Dendritic cell treated with granulocyte-macrophage colony-stimulating factor and Interleukin-4, amounts not matched to agents 40 ng/mL and 50 ng/mL, for 4 days (primary cell): ENCODE measurements around the gene ADAMTS14.
A peak's percentile ranks its signal among the peaks of the same experiment; 100 is the strongest.
"Not testable (repeated sequence)": the region's sequence is repeated elsewhere in the genome, so short reads cannot be mapped to it uniquely, and the experiment has no call there.

Experiments used
- H3K27ac Mint-ChIP-seq: one replicate; pipeline ENCODE4 v1.8.0; 2022; ENCODE audit warnings: mild to moderate bottlenecking, mixed read lengths
- H3K27me3 Mint-ChIP-seq: one replicate; pipeline ENCODE4 v1.8.0; 2022; ENCODE audit warnings: mild to moderate bottlenecking, mixed read lengths
- H3K36me3 Mint-ChIP-seq: one replicate; pipeline ENCODE4 v1.8.0; 2022; ENCODE audit warnings: low read depth, mixed read lengths
- H3K4me1 Mint-ChIP-seq: one replicate; pipeline ENCODE4 v1.8.0; 2022; ENCODE audit warnings: low read depth, mixed read lengths
- H3K4me3 Mint-ChIP-seq: one replicate; pipeline ENCODE4 v1.8.0; 2022; ENCODE audit warnings: mild to moderate bottlenecking, moderate library complexity, mixed read lengths
- H3K9me3 Mint-ChIP-seq: one replicate; pipeline ENCODE4 v1.8.0; 2022; ENCODE audit warnings: mixed read lengths
- intact Hi-C: fragments of 100-400 bp; cut with micrococcal nuclease; formaldehyde crosslinking; loops from one replicate; pipeline ENCODE4 v1.15.0; 2022

Gene ADAMTS14

DNA sequence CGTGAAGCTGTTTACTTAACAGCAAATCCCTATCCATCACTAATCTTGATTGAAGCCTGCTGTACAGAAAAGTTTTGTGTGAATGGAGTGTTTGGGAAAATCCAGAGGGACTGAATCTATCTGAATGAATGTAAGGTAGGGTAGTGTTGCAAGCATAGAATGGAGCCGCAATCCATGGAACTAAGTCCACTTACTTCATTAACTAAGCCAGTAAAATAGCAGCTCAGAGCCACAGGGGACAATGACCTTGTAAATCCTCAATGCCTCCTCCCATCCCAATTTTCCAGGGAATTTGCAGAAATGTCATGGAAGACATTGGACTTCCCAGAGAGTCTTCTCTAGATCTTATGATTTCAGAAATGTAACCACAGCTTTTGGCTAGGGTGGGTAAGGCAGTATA, 97.7 kb downstream of the ADAMTS14 start:
- H3K27me3 Mint-ChIP-seq, result peaks cover 13% of the 10 kb centered on the region
- H3K27ac Mint-ChIP-seq, result no peak overlapping the region
- H3K4me1 Mint-ChIP-seq, result peaks cover 8% of the 10 kb centered on the region
- H3K36me3 Mint-ChIP-seq, result peaks cover 5% of the 10 kb centered on the region
- H3K9me3 Mint-ChIP-seq, result peaks cover 20% of the 10 kb centered on the region
- intact Hi-C loops, result no loop called here
- H3K4me3 Mint-ChIP-seq, result no peak overlapping the region

GRCh38 chr10:70770516-70770915, 98.2 kb downstream of the ADAMTS14 start:
- intact Hi-C loops, H3K27ac Mint-ChIP-seq, H3K4me3 Mint-ChIP-seq, H3K36me3 Mint-ChIP-seq, H3K4me1 Mint-ChIP-seq: not testable (repeated sequence)
- Mint-ChIP-seq H3K27me3 (peaks cover 14% of the 10 kb centered on the region), H3K9me3 (peaks cover 18% of the 10 kb centered on the region)

GRCh38 chr10:70771311-70772194, 99.2 kb downstream of the ADAMTS14 start:
- peaks cover 8% of the 10 kb centered on the region for H3K9me3 Mint-ChIP-seq

DNA sequence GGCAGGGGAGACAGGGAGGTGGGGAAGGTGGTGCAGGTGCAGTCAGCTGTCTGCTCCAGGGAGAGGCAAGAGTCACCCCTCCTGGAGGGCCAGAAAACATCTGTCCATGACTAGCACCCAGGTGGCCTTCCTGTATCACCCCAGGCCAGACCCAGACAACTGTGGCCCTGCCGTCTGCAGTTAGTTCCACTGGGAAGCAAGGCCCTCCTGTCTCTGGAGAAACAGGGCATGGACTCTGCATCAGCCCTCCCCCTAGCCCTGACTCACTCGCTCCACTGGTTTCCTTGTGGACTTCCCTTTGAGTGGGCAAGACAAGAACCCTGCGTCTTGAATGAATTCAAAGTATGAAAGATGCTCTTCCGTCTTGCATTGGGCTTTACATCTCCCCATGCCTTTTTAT, 100.3 kb downstream of the ADAMTS14 start:
- H3K4me1 Mint-ChIP-seq, result peaks cover 8% of the 10 kb centered on the region
- H3K4me3 Mint-ChIP-seq, result no peak overlapping the region
- H3K9me3 Mint-ChIP-seq, result no peaks in the 10 kb centered on the region
- no peak overlapping the region for H3K27ac Mint-ChIP-seq
- H3K36me3 Mint-ChIP-seq, result no peaks in the 10 kb centered on the region
- peaks cover 17% of the 10 kb centered on the region for H3K27me3 Mint-ChIP-seq
- intact Hi-C loops, result no loop called here

More at GRCh38 chr10:70771311-70772194, 99.2 kb downstream of the ADAMTS14 start:
- Mint-ChIP-seq H3K36me3 (no peaks in the 10 kb centered on the region), H3K4me1 (peaks cover 8% of the 10 kb centered on the region), H3K27ac (no peak overlapping the region), H3K27me3 (peaks cover 14% of the 10 kb centered on the region), H3K4me3 (no peak overlapping the region)
- intact Hi-C loops, result no loop called here

DNA sequence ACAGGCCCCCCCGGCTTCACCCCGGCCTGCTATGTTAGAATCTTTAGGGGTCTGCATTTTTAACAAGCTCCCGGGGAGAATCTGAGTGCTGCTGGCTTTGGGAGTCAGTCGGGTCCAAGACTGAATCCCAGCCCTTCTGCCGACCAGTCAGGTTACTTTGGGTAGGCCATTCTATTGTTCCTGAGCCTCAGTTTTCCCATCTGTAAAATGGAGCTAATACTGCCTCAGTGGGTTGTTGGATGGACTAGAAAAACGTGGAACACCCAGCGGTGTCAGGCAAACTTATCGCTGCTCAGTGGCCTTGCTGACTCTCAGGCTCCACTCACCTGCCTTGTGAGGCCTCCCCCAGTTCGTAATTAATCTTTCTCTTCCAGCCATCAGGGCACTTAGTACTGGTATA, 101.2 kb downstream of the ADAMTS14 start:
- intact Hi-C loops, result no loop called here
- peaks cover 16% of the 10 kb centered on the region for H3K27me3 Mint-ChIP-seq
- H3K27ac Mint-ChIP-seq, result no peak overlapping the region
- peaks cover 8% of the 10 kb centered on the region for H3K4me1 Mint-ChIP-seq
- no peak overlapping the region for H3K4me3 Mint-ChIP-seq
- no peaks in the 10 kb centered on the region for H3K36me3 Mint-ChIP-seq
- H3K9me3 Mint-ChIP-seq, result no peaks in the 10 kb centered on the region

DNA sequence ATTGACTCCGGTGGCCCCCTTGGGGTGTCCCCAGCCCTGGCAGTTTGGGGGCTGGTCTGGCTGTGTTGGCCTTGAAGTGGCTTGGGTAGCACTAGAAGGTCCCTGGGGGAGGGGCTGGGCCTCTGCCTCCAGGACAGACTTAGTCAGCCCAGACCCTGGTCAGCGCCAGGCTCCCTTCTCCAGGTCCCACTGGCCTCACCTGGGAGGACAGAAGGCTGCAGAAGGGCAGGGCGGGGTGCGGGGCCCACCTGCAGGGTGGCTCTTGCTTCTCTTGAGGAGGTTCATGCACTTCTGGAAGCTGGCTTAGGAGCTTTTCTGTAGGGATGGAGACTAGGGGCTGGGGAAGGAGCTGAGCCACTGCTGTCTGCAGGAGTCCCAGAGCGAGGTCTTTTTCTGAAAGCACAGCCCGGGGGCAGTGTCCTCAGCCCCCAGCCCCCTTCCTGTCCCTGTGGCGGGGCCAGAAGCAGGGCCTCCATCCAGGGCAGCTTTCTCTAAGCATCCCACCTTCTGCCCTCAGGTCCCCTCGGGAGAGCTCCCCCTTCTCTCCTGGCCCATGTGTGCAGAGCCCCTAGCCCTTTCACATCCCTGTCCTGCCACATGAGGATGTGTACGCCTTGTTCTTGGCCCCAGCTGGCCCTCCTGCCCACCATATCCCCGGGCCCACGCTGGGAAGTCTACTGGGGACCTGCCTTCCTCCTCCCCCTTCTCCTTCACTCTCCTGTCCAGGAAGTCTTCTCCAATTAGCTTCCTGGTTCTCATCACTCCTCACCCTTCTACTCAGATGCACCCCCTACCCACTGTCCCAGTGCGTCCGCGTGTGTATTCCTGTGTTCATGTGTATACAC, 101.9 kb downstream of the ADAMTS14 start:
- Mint-ChIP-seq H3K27ac (no peak overlapping the region), H3K4me3 (no peak overlapping the region), H3K36me3 (no peaks in the 10 kb centered on the region), H3K9me3 (no peaks in the 10 kb centered on the region), H3K4me1 (peaks cover 12% of the 10 kb centered on the region), H3K27me3 (peaks cover 16% of the 10 kb centered on the region)
- intact Hi-C loops, result no loop called here

- Mint-ChIP-seq H3K4me3 (no peak overlapping the region), H3K9me3 (no peaks in the 10 kb centered on the region), H3K4me1 (peaks cover 21% of the 10 kb centered on the region), H3K27ac (no peak overlapping the region), H3K36me3 (no peaks in the 10 kb centered on the region), H3K27me3 (peaks cover 15% of the 10 kb centered on the region)
- intact Hi-C loops, result no loop called here
These were observed 102.7 kb downstream of the ADAMTS14 start for GRCh38 chr10:70774810-70775678.

DNA sequence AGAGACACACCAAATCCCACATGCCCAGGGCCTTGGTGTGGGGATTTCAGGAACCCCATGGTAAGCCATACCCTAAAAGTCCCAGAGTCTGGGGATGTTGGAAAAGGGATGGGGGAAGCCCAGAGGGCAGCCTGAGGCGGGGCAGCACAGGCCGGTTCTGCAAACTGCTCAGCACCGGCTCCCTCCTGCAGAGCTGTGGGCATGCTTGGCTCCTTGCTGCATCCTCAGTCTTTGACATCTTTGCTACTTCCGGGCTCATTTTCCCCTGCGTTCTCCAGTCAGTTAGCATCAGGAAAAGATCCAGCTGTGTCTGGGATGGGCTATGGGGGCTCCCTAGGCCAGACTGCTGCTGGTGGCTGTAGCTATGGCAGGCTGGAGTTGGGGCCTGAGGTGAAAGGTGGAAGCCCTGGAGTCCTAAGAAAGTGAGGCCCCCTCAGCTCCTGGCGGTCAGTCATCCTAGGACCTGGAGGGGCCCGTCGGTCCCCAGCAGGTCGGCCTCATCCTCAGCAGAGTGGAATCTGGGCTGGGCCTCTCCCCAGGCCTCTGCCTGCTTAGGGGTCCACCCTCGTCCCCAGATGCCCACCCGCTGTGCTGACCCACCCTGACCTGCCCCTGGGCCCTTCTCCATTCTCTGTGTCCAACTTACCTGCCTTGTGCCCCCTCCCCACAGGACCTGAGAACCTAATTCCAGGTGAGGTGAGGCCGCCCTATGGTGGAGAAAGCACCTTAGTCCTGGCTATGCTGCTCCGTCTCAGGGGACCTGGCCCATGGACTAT, 103.6 kb downstream of the ADAMTS14 start:
- H3K36me3 Mint-ChIP-seq, result no peaks in the 10 kb centered on the region
- intact Hi-C loops, result no loop called here
- peaks cover 29% of the 10 kb centered on the region for H3K4me1 Mint-ChIP-seq

DNA sequence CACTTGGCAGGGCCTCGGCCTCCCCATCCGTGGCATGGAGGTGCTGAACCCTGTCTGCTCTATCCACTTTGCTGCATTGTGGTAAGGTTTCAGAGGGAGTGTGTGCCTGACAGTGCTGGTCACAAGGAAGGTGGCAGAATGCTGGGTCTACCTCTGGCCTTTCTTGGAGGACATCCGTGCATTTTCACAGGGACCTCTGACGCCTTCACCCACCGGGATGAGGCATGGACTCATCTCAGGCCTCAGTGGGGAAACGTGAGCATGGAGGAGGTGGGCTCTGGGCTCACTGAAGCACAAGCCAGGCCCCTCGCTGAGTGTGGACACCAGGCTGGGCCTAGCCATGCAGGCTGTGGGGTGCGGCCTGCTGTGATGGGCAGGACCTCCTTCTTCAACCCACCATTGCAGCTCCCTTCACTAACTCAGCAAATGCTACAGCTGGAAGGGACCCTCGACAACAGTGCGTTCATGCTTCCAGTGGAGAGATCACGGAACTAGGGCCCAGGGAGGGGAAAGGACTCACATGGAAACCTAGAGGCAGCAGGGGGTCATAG, 104.2 kb downstream of the ADAMTS14 start:
- H3K4me3 Mint-ChIP-seq, result no peak overlapping the region
- H3K27ac Mint-ChIP-seq, result peak overlapping the region; percentile 31
- peaks cover 35% of the 10 kb centered on the region for H3K4me1 Mint-ChIP-seq
- no peaks in the 10 kb centered on the region for H3K36me3 Mint-ChIP-seq
- peaks cover 18% of the 10 kb centered on the region for H3K27me3 Mint-ChIP-seq
- intact Hi-C loops, result no loop called here
- H3K9me3 Mint-ChIP-seq, result no peaks in the 10 kb centered on the region

More for the DNA sequence above, 103.6 kb downstream of the ADAMTS14 start:
- Mint-ChIP-seq H3K27ac (peak overlapping the region; percentile 31), H3K9me3 (no peaks in the 10 kb centered on the region), H3K27me3 (peaks cover 15% of the 10 kb centered on the region), H3K4me3 (no peak overlapping the region)

- Mint-ChIP-seq H3K36me3 (no peaks in the 10 kb centered on the region), H3K27ac (peak overlapping the region; percentile 50), H3K4me1 (peaks cover 35% of the 10 kb centered on the region), H3K9me3 (no peaks in the 10 kb centered on the region), H3K27me3 (peaks cover 16% of the 10 kb centered on the region), H3K4me3 (no peak overlapping the region)
- intact Hi-C loops, result no loop called here
These were observed 105.0 kb downstream of the ADAMTS14 start for GRCh38 chr10:70777063-70777875.

- Mint-ChIP-seq H3K27me3 (peaks cover 16% of the 10 kb centered on the region), H3K36me3 (no peaks in the 10 kb centered on the region), H3K27ac (no peak overlapping the region), H3K4me3 (no peak overlapping the region), H3K9me3 (no peaks in the 10 kb centered on the region), H3K4me1 (peaks cover 35% of the 10 kb centered on the region)
- intact Hi-C loops, result no loop called here
These were observed 106.1 kb downstream of the ADAMTS14 start for GRCh38 chr10:70778267-70778924.

DNA sequence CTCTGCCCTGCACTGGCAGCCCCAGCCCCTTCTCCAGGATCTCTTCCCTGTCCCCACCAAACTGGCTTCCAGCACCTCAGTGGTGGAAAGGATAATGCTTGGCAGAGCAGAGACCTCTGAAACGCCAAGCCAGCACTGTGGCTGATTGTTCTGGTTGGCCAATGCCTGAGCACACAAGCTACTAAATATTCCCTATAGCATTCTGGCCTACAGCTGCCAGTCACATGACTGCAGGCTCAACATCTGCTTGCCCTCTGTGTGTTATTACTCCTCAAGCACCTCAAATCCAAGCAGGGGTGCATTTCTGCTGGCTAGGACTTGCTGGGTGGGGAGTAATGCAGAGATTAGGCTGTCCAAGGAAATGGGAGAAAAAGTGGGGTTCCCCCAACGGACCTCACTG, 106.8 kb downstream of the ADAMTS14 start:
- H3K27ac Mint-ChIP-seq, result peak overlapping the region; percentile 72
- no peaks in the 10 kb centered on the region for H3K36me3 Mint-ChIP-seq
- no peaks in the 10 kb centered on the region for H3K9me3 Mint-ChIP-seq
- intact Hi-C loops, result no loop called here
- H3K27me3 Mint-ChIP-seq, result peaks cover 16% of the 10 kb centered on the region
- no peak overlapping the region for H3K4me3 Mint-ChIP-seq
- peaks cover 37% of the 10 kb centered on the region for H3K4me1 Mint-ChIP-seq
